NCI-H526 treated with DMSO at 0.1 percent for 48 hours (cell line): ENCODE data around the gene STK35.
A peak's percentile ranks its signal among the peaks of the same experiment; 100 is the strongest.
"Not testable (repeated sequence)": the region's sequence is repeated elsewhere in the genome, so short reads cannot be mapped to it uniquely, and the experiment has no call there.

Experiments
- DNase-seq: peaks from one replicate; lab custom pipeline; 2025; lab: John Stamatoyannopoulos, UW

The STK35 gene

GRCh38 chr20:2162823-2163166, 61.2 kb downstream of the STK35 start:
- DNase-seq: no peak

- DNase-seq: no peak
Measured at GRCh38 chr20:2163312-2163711, 61.7 kb downstream of the STK35 start.

GRCh38 chr20:2163757-2164156, 62.1 kb downstream of the STK35 start:
- no peak for DNase-seq

GRCh38 chr20:2164421-2164820, 62.8 kb downstream of the STK35 start:
- DNase-seq: no peak

- no peak for DNase-seq
Measured at GRCh38 chr20:2164966-2165365, 63.3 kb downstream of the STK35 start.

- DNase-seq: no peak
Measured at GRCh38 chr20:2165871-2166270, 64.2 kb downstream of the STK35 start.

GRCh38 chr20:2167112-2167511, 65.5 kb downstream of the STK35 start:
- DNase-seq: no peak

GRCh38 chr20:2168946-2169345, 67.3 kb downstream of the STK35 start:
- DNase-seq: no peak

- no peak for DNase-seq
Measured at GRCh38 chr20:2169456-2170088, 67.9 kb downstream of the STK35 start.

- DNase-seq: no peak
Measured at GRCh38 chr20:2170404-2170803, 68.8 kb downstream of the STK35 start.

- DNase-seq: no peak
Measured at GRCh38 chr20:2171266-2171790, 69.7 kb downstream of the STK35 start.

GRCh38 chr20:2171840-2172239, 70.2 kb downstream of the STK35 start:
- not testable (repeated sequence) for DNase-seq

- peak; percentile 42 for DNase-seq
Measured at GRCh38 chr20:2172305-2173175, 70.9 kb downstream of the STK35 start.

GRCh38 chr20:2173186-2173585, 71.6 kb downstream of the STK35 start:
- no peak for DNase-seq

GRCh38 chr20:2174067-2174466, 72.4 kb downstream of the STK35 start:
- no peak for DNase-seq

- DNase-seq: no peak
Measured at GRCh38 chr20:2176946-2177345, 75.3 kb downstream of the STK35 start.

GRCh38 chr20:2178318-2179232, 76.9 kb downstream of the STK35 start:
- DNase-seq: no peak

GRCh38 chr20:2179233-2179580, 77.6 kb downstream of the STK35 start:
- no peak for DNase-seq

- DNase-seq: no peak
Measured at GRCh38 chr20:2179949-2180348, 78.3 kb downstream of the STK35 start.

- no peak for DNase-seq
Measured at GRCh38 chr20:2183381-2183780, 81.8 kb downstream of the STK35 start.

- not testable (repeated sequence) for DNase-seq
Measured at GRCh38 chr20:2184933-2185332, 83.3 kb downstream of the STK35 start.

- DNase-seq: no peak
Measured at GRCh38 chr20:2195614-2196013, 94.0 kb downstream of the STK35 start.
